IgD-negative memory B cell (primary cell): ENCODE results near the gene SNCAIP. TPM values are rescaled to one million over a fixed set of nuclear protein-coding genes. Genes with fewer than 3 reads are reported as not detected.

Experiments used
- H3K27ac Mint-ChIP-seq, 3 donors: one replicate each; pipeline ENCODE4 v1.8.0; 2020 to 2022; ENCODE audit warnings: mild to moderate bottlenecking in 3 of 3, mixed read lengths in 3 of 3, moderate library complexity in 1 of 3
- H3K27me3 Mint-ChIP-seq: one replicate; pipeline ENCODE4 v1.8.0; 2021; ENCODE audit warnings: mixed read lengths
- H3K36me3 Mint-ChIP-seq: one replicate; pipeline ENCODE4 v1.8.0; 2020; ENCODE audit warnings: mild to moderate bottlenecking, mixed read lengths
- H3K4me1 Mint-ChIP-seq, 3 donors: one replicate each; pipeline ENCODE4 v1.8.0; 2020 to 2022; ENCODE audit warnings: mixed read lengths in 3 of 3, mild to moderate bottlenecking in 1 of 3
- H3K4me3 Mint-ChIP-seq, 4 donors: one replicate each; pipeline ENCODE4 v1.8.0; 2020 to 2022; ENCODE audit warnings: mild to moderate bottlenecking in 4 of 4, mixed read lengths in 4 of 4, moderate library complexity in 3 of 4
- H3K9me3 Mint-ChIP-seq, 3 donors: one replicate each; pipeline ENCODE4 v1.8.0; 2020 to 2021; ENCODE audit warnings: mixed read lengths in 3 of 3, mild to moderate bottlenecking in 1 of 3
- polyA plus RNA-seq: library from polyadenylated mRNA; unstranded; fragments of 300-500 nt; fragmentation: Illumina TruSeq; gene quantifications from one replicate; pipeline ENCODE4 v1.2.3, GENCODE V29; 2021

The SNCAIP gene
- not detected for polyA plus RNA-seq

- Mint-ChIP-seq H3K27ac (no peak within 1 kb of the TSS), H3K9me3 (peaks cover 0 to 7% (median 0%) of the 10 kb centered on the region in 3 donors), H3K36me3 (no peaks in the 10 kb centered on the region), H3K4me1 (peaks cover 0 to 9% (median 1%) of the 10 kb centered on the region in 3 donors), H3K27me3 (peaks cover 37% of the 10 kb centered on the region), H3K4me3 (peak within 1 kb of the TSS in 3 of 4 donors; percentile 51 to 91 (median 78))
Observed at GRCh38 chr5:122311961-122312590, at the start of gene SNCAIP. TSS of gene SNCAIP (plus strand) at chr5:122312237. CDS start at chr5:122391135, 78,898 bp downstream.

GRCh38 chr5:122263352-122264030, 48.5 kb upstream of the SNCAIP start:
- Mint-ChIP-seq H3K36me3 (no peaks in the 10 kb centered on the region), H3K9me3 (peaks cover 0 to 6% (median 0%) of the 10 kb centered on the region in 3 donors), H3K27ac (no peak overlapping the region), H3K4me1 (no peaks in the 10 kb centered on the region), H3K4me3 (no peak overlapping the region), H3K27me3 (peaks cover 3% of the 10 kb centered on the region)

GRCh38 chr5:122264610-122265009, 47.4 kb upstream of the SNCAIP start:
- Mint-ChIP-seq H3K36me3 (no peaks in the 10 kb centered on the region), H3K27ac (no peak overlapping the region), H3K27me3 (peaks cover 3% of the 10 kb centered on the region), H3K9me3 (peaks cover 0 to 3% (median 0%) of the 10 kb centered on the region in 3 donors), H3K4me1 (no peaks in the 10 kb centered on the region), H3K4me3 (no peak overlapping the region)

GRCh38 chr5:122267185-122267584, 44.9 kb upstream of the SNCAIP start:
- Mint-ChIP-seq H3K36me3 (no peaks in the 10 kb centered on the region), H3K4me3 (no peak overlapping the region), H3K27me3 (peaks cover 3% of the 10 kb centered on the region), H3K27ac (no peak overlapping the region), H3K4me1 (no peaks in the 10 kb centered on the region), H3K9me3 (peaks cover 0 to 7% (median 3%) of the 10 kb centered on the region in 3 donors)

- H3K27me3 Mint-ChIP-seq: no peaks in the 10 kb centered on the region
- no peaks in the 10 kb centered on the region for H3K4me1 Mint-ChIP-seq
- H3K36me3 Mint-ChIP-seq: no peaks in the 10 kb centered on the region
- no peak overlapping the region for H3K27ac Mint-ChIP-seq
- peaks cover 0 to 7% (median 2%) of the 10 kb centered on the region in 3 donors for H3K9me3 Mint-ChIP-seq
- no peak overlapping the region for H3K4me3 Mint-ChIP-seq
Observed at GRCh38 chr5:122273696-122274095, 38.3 kb upstream of the SNCAIP start.

DNA sequence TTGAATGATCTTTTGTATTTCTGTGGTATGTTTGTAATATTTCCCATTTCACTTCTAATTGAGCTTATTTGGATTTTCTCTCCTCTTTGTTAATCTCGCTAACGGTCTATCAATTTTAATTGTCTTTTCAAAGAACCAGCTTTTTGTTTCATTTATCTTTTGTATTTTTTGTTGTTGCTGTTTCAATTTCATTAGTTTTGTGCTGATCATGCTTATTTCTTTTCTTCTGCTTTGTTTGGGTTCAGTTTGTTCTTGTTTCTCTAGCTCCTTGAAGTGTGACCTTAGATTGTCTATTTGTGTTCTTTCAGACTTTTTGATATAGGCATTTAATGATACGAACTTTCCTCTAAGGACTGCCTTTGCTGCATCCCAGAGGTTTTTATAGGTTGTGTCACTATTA, 28.4 kb upstream of the SNCAIP start:
- Mint-ChIP-seq H3K27me3 (no peaks in the 10 kb centered on the region), H3K9me3 (peaks cover 3 to 12% (median 11%) of the 10 kb centered on the region in 3 donors), H3K27ac (no peak overlapping the region), H3K4me3 (no peak overlapping the region), H3K36me3 (no peaks in the 10 kb centered on the region), H3K4me1 (no peaks in the 10 kb centered on the region)

DNA sequence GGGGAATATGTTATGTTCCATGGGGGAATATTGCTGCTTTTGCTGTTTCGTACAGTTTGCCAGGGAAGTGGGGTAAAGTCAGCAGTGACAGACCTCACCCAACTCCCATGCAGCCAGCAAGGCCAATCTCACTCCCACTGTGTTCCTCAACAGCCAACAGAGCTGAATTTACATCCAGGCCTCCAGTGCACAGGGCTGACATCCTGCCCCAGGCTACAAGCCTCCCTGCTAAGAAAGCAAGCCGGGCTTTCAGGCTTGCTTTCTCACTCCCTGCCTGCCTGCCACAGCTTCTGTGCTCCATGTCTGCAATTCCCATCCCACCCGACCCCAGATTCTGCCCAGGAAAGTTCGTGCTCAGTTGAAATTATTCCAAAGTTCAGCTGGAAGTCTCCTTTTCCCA, 25.5 kb upstream of the SNCAIP start:
- Mint-ChIP-seq H3K36me3 (no peaks in the 10 kb centered on the region), H3K27ac (no peak overlapping the region), H3K4me1 (no peaks in the 10 kb centered on the region), H3K9me3 (peaks cover 3 to 11% (median 8%) of the 10 kb centered on the region in 3 donors), H3K4me3 (no peak overlapping the region), H3K27me3 (peaks cover 1% of the 10 kb centered on the region)

- peaks cover 1% of the 10 kb centered on the region for H3K27me3 Mint-ChIP-seq
- no peaks in the 10 kb centered on the region for H3K4me1 Mint-ChIP-seq
- H3K4me3 Mint-ChIP-seq: no peak overlapping the region
- H3K27ac Mint-ChIP-seq: no peak overlapping the region
- H3K9me3 Mint-ChIP-seq: peaks cover 3 to 11% (median 7%) of the 10 kb centered on the region in 3 donors
- no peaks in the 10 kb centered on the region for H3K36me3 Mint-ChIP-seq
Observed at GRCh38 chr5:122287101-122287500, 24.9 kb upstream of the SNCAIP start.

DNA sequence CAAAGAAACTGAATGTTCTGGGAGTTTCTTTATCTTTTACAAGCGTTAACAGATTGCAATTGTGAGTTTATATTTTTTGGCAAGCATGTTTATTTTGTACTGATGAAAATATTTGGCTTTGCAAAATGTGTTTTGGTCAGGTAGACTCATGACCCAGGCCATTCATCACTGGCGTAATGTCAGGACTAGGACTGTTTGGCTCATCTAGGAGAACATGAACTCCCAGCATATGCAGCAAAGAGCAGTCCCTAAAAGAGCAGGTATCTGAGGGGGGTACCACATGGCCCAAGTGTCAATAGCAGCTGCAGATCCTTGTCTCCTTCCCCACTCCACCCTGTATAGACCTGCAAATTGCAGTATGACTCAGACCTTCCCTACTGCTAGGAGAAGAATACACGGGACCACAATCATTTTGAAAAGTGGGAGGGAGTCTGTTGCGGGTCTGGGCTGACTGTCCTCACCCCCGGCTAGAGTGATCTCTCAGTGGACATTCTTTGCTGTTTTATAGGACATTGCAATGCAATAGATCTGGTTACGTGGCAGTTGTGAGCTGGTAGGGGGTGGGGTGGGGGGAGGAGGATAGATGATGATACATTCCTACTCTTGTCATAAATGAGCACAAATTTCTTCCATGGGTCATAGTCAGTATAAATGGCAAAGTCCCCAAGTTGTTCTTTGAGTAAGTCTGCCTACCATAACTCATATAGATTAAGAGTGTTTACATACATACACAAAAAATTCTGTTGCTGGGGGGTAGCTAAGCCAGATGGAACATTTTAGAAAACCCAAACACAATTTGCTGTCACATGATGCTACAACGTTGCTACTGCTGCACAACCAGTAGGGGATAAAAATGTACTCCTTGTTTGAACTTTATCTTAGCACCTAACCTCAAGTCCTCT, 20.8 kb upstream of the SNCAIP start:
- no peak overlapping the region for H3K27ac Mint-ChIP-seq

GRCh38 chr5:122292332-122292731, 19.7 kb upstream of the SNCAIP start:
- Mint-ChIP-seq H3K36me3 (no peaks in the 10 kb centered on the region), H3K27me3 (peaks cover 7% of the 10 kb centered on the region), H3K9me3 (no peaks in the 10 kb centered on the region), H3K4me1 (no peaks in the 10 kb centered on the region), H3K4me3 (no peak overlapping the region), H3K27ac (no peak overlapping the region)

More for the DNA sequence above, 20.8 kb upstream of the SNCAIP start:
- no peaks in the 10 kb centered on the region for H3K4me1 Mint-ChIP-seq
- H3K36me3 Mint-ChIP-seq: no peaks in the 10 kb centered on the region
- no peak overlapping the region for H3K4me3 Mint-ChIP-seq
- H3K9me3 Mint-ChIP-seq: no peaks in the 10 kb centered on the region
- peaks cover 7% of the 10 kb centered on the region for H3K27me3 Mint-ChIP-seq

- no peak overlapping the region for H3K4me3 Mint-ChIP-seq
- no peak overlapping the region for H3K27ac Mint-ChIP-seq
- peaks cover 0 to 2% (median 0%) of the 10 kb centered on the region in 3 donors for H3K4me1 Mint-ChIP-seq
- peaks cover 0 to 2% (median 0%) of the 10 kb centered on the region in 3 donors for H3K9me3 Mint-ChIP-seq
- H3K27me3 Mint-ChIP-seq: peaks cover 11% of the 10 kb centered on the region
- no peaks in the 10 kb centered on the region for H3K36me3 Mint-ChIP-seq
Observed at GRCh38 chr5:122295138-122295537, 16.9 kb upstream of the SNCAIP start.

DNA sequence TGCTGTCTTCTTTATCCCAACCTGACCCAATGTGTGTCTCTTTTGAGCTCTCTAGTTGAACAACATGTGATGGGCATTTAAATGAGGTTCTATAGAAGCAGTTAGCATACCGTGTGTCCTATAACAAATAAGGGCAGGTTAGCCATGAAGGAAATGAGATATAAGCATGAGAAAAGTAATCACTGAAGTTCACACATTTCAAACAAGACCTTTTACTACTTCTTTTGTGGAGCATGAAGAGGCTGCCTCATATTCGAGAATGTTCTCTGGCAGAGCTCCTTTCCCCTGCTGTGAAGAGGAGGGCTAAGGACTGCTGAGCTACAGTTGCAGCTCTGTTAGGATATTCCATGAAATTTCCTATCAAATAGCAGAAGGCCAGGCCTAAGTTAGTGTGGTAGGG, 15.2 kb upstream of the SNCAIP start:
- Mint-ChIP-seq H3K4me1 (peaks cover 0 to 2% (median 0%) of the 10 kb centered on the region in 3 donors), H3K27ac (no peak overlapping the region), H3K4me3 (no peak overlapping the region), H3K9me3 (peaks cover 0 to 2% (median 0%) of the 10 kb centered on the region in 3 donors), H3K27me3 (peaks cover 10% of the 10 kb centered on the region), H3K36me3 (no peaks in the 10 kb centered on the region)

DNA sequence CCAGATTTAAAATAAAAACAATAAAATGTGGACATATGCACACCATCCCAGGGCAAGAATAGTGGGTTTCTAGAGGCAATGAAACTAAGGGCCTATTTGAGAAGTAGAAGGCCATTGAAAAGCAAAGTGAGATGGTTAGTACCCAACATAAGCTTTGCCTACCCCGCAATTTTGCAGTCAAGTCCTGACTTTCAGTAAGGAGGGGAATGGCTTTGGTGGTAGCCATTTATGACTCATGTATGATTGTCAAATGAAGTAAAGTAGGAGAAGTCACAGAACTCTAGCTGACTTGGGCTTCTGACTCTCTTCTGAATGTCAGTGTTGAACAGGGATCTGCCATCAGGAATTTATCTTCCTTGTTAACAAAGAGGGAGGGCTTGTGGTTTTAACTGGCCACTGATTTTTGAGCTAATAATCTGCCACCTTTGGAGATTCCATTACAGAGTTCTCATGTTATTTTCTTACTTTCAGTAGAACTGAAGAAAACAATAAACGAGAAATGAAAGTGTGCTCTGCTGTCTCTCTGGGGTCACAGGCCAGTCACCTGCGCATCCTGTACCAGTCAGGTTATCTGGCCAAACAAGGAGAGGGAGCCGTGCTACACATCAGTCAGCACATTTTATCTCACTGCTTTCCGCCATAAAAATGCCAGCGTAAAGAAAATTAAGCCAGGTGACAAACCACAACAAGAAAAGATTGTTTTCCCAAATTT, 14.3 kb upstream of the SNCAIP start:
- Mint-ChIP-seq H3K4me1 (peaks cover 0 to 2% (median 0%) of the 10 kb centered on the region in 3 donors), H3K36me3 (no peaks in the 10 kb centered on the region), H3K9me3 (peaks cover 0 to 2% (median 0%) of the 10 kb centered on the region in 3 donors), H3K27ac (no peak overlapping the region), H3K4me3 (no peak overlapping the region), H3K27me3 (peaks cover 10% of the 10 kb centered on the region)

DNA sequence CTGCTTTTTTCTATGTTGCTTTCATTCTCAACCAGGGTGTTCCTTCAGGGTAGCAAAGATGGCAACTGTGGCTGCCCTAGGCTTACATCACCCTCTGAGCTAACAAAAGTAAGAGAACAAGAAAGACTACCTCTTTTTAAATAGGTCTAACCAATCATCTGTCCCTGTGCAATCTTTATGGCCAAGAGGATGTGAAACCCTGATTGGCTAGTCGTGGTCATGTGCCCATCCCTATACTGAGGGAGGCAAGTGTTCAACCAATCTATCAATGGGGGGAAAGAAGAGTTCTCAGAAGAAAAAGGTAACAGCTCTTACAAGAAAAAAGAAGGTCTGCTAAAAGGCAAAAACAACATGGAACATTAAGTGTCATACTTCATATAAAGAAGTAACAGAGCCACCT, 11.7 kb upstream of the SNCAIP start:
- H3K4me1 Mint-ChIP-seq: peaks cover 0 to 2% (median 0%) of the 10 kb centered on the region in 3 donors
- H3K4me3 Mint-ChIP-seq: no peak overlapping the region
- peaks cover 3% of the 10 kb centered on the region for H3K27me3 Mint-ChIP-seq
- no peak overlapping the region for H3K27ac Mint-ChIP-seq
- no peaks in the 10 kb centered on the region for H3K36me3 Mint-ChIP-seq
- H3K9me3 Mint-ChIP-seq: peaks cover 0 to 2% (median 0%) of the 10 kb centered on the region in 3 donors
